SK-N-SH treated with all-trans-retinoic acid at 6 μM for 48 hours (cell line): ENCODE results near the gene DUSP5.

ENCODE experiments used
- ATAC-seq: fragments of 200-7000 bp; cut with Tn5 transposase; 3 replicates; pipeline ENCODE4 v1.9.1; 2020; ENCODE audit warnings: mild to moderate bottlenecking, moderate library complexity
- ARNTL ChIP-seq: fragments of 450-650 bp; formaldehyde crosslinking; IDR thresholded peaks from 2 replicates; pipeline ENCODE4 v1.5.0; 2020; ENCODE audit warnings: low read depth, mild to moderate bottlenecking, moderate library complexity, borderline replicate concordance
- BACH2 ChIP-seq: fragments of 250-450 bp; sonication (Bioruptor Pico); IDR thresholded peaks from 2 replicates; pipeline ENCODE4 v1.9.0; 2021; ENCODE audit warnings: mild to moderate bottlenecking, borderline replicate concordance
- CREB5 ChIP-seq: fragments of 250-450 bp; sonication (Bioruptor Pico); IDR thresholded peaks from 2 replicates; pipeline ENCODE4 v1.5.1; 2020; ENCODE audit warnings: low read depth, mild to moderate bottlenecking, moderate library complexity
- ESRRG ChIP-seq: fragments of 250-450 bp; sonication (Bioruptor Pico); IDR thresholded peaks from 2 replicates; pipeline ENCODE4 v1.6.1; 2021; ENCODE audit warnings: mild to moderate bottlenecking
- GLIS3 ChIP-seq: fragments of 250-450 bp; sonication (Bioruptor Pico); IDR thresholded peaks from 2 replicates; pipeline ENCODE4 v1.5.0; 2020; ENCODE audit warnings: mild to moderate bottlenecking, moderate library complexity
- ISL1 ChIP-seq: fragments of 250-450 bp; sonication (Bioruptor Pico); IDR thresholded peaks from 2 replicates; pipeline ENCODE4 v2.1.2; 2022; ENCODE audit warnings: mild to moderate bottlenecking, moderate library complexity
- OSR1 ChIP-seq: fragments of 250-450 bp; sonication (Bioruptor Pico); IDR thresholded peaks from 2 replicates; pipeline ENCODE4 v1.8.0; 2022; ENCODE audit warnings: moderate library complexity, mild to moderate bottlenecking, inconsistent platforms
- PATZ1 ChIP-seq: fragments of 250-450 bp; sonication (Bioruptor Pico); IDR thresholded peaks from 2 replicates; pipeline ENCODE4 v1.8.0; 2020; ENCODE audit warnings: mild to moderate bottlenecking, moderate library complexity, borderline replicate concordance
- POU6F1 ChIP-seq: fragments of 250-450 bp; sonication (Bioruptor Pico); IDR thresholded peaks from 2 replicates; pipeline ENCODE4 v1.8.0; 2021; ENCODE audit warnings: low read depth, mild to moderate bottlenecking, moderate library complexity, borderline replicate concordance
- PPARA ChIP-seq: fragments of 250-450 bp; sonication (Bioruptor Pico); IDR thresholded peaks from 2 replicates; pipeline ENCODE4 v1.5.0; 2020; ENCODE audit warnings: mild to moderate bottlenecking, borderline replicate concordance
- RARB ChIP-seq: fragments of 250-450 bp; sonication (Bioruptor Pico); IDR thresholded peaks from 2 replicates; pipeline ENCODE4 v1.8.0; 2021; ENCODE audit warnings: mild to moderate bottlenecking, moderate library complexity
- SNAI2 ChIP-seq: fragments of 250-450 bp; sonication (Bioruptor Pico); IDR thresholded peaks from 2 replicates; pipeline ENCODE4 v1.5.0; 2020; ENCODE audit warnings: mild to moderate bottlenecking, moderate library complexity
- TCF4 ChIP-seq: fragments of 250-450 bp; sonication (Bioruptor Pico); IDR thresholded peaks from 2 replicates; pipeline ENCODE4 v1.8.0; 2021; ENCODE audit warnings: mild to moderate bottlenecking, moderate library complexity, borderline replicate concordance
- TOX ChIP-seq: fragments of 250-450 bp; sonication (Bioruptor Pico); IDR thresholded peaks from 2 replicates; pipeline ENCODE4 v1.8.0; 2021; ENCODE audit warnings: mild to moderate bottlenecking, moderate library complexity, borderline replicate concordance
- TSHZ2 ChIP-seq: fragments of 250-450 bp; sonication (Bioruptor Pico); IDR thresholded peaks from 2 replicates; pipeline ENCODE4 v1.5.0; 2020; ENCODE audit warnings: mild to moderate bottlenecking, moderate library complexity
- ZC3H10 ChIP-seq: fragments of 250-450 bp; sonication (Bioruptor Pico); IDR thresholded peaks from 2 replicates; pipeline ENCODE4 v1.5.1; 2021; ENCODE audit warnings: mild to moderate bottlenecking, moderate library complexity
- ZFP30 ChIP-seq: fragments of 450-650 bp; formaldehyde crosslinking; IDR thresholded peaks from 2 replicates; pipeline ENCODE4 v1.5.0; 2022; ENCODE audit warnings: mild to moderate bottlenecking, moderate library complexity
- ZNF565 ChIP-seq: fragments of 450-650 bp; formaldehyde crosslinking; conservative IDR thresholded peaks from 2 replicates; pipeline ENCODE4 v1.5.0; 2020; ENCODE audit warnings: low read depth, mild to moderate bottlenecking, moderate library complexity
- ZNF70 ChIP-seq: fragments of 450-650 bp; formaldehyde crosslinking; IDR thresholded peaks from 2 replicates; pipeline ENCODE4 v1.5.0; 2020; ENCODE audit warnings: mild to moderate bottlenecking, moderate library complexity
- ZNF8 ChIP-seq: fragments of 450-650 bp; formaldehyde crosslinking; IDR thresholded peaks from 2 replicates; pipeline ENCODE4 v1.5.0; 2020; ENCODE audit warnings: mild to moderate bottlenecking, moderate library complexity

DUSP5 gene

GRCh38 chr10:110491346-110491745 lies 6.4 kb upstream of the DUSP5 start:
- TF ChIP-seq ZNF70 (CRISPR knock-in tag) (no peak), ZC3H10 (CRISPR knock-in tag) (no peak), ZFP30 (CRISPR knock-in tag) (no peak), PATZ1 (CRISPR knock-in tag) (no peak)
- no peak for ATAC-seq

- TF ChIP-seq GLIS3 (no peak), BACH2 (CRISPR knock-in tag) (no peak), TCF4 (no peak), SNAI2 (CRISPR knock-in tag) (no peak)
- no peak for ATAC-seq
Observed at GRCh38 chr10:110492069-110492822, 5.5 kb upstream of the DUSP5 start.

- TF ChIP-seq ISL1 (CRISPR knock-in tag) (no peak), PATZ1 (CRISPR knock-in tag) (no peak), ZFP30 (CRISPR knock-in tag) (no peak), TSHZ2 (CRISPR knock-in tag) (no peak), RARB (CRISPR knock-in tag) (no peak), TCF4 (no peak), ZC3H10 (CRISPR knock-in tag) (no peak), GLIS3 (no peak), PPARA (CRISPR knock-in tag) (no peak), ZNF8 (CRISPR knock-in tag) (no peak), SNAI2 (CRISPR knock-in tag) (no peak), ZNF565 (no peak), OSR1 (no peak), ESRRG (CRISPR knock-in tag) (no peak), POU6F1 (CRISPR knock-in tag) (no peak), ARNTL (no peak), BACH2 (CRISPR knock-in tag) (no peak), CREB5 (CRISPR knock-in tag) (no peak), TOX (CRISPR knock-in tag) (no peak)
- ATAC-seq = no peak
Observed at GRCh38 chr10:110493832-110494426, 3.8 kb upstream of the DUSP5 start.
